Pons (tissue), 1 donor: ENCODE measurements around the gene HOXB13.

Experiments
- DNase-seq: peaks from one replicate; pipeline ENCODE4 v3.0.0-alpha.2; 2016; ENCODE audit warnings: low spot score

HOXB13 gene

DNA sequence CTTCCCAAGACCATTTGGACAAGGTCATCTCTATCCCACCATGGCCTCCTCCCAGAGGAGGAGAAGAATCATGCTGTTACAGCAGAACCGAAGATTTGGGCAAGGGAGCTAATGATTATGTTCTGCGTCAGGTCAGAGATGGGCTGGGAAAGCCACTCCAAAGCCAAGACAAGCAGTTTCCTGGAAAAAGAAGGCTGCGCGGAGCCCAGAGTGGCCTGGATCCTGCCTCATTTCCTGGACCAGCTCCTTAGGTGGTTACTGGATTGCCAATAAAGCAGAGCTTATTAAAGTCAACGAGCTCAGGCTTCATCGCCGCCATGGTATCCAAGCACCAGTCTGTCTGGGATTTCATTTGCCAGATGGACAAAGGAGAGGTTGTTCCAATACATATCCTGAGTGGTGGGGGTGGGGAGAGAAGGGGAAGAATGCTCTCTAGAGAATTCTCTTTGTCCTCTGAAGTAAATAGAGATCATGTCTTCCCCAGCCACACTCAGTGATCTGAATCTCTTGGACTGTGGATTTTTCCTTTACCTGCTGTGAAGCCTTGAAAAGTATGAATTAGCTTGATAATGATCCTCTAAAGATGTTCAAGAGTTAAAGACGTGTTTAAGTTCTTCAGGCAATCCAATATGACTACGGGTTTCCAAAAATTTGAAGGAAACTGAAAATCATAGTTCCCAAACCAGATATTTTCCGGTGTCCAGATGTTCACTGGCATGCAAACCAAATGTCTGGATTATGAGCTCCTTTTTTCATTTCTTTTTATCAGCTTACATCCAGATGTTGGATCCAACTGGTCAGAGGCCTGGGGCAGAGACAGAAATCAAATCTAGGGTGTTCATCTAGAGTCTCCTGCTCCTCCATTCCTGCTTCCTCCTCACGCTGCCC lies 23.9 kb downstream of the HOXB13 start:
- DNase-seq: no peak

DNA sequence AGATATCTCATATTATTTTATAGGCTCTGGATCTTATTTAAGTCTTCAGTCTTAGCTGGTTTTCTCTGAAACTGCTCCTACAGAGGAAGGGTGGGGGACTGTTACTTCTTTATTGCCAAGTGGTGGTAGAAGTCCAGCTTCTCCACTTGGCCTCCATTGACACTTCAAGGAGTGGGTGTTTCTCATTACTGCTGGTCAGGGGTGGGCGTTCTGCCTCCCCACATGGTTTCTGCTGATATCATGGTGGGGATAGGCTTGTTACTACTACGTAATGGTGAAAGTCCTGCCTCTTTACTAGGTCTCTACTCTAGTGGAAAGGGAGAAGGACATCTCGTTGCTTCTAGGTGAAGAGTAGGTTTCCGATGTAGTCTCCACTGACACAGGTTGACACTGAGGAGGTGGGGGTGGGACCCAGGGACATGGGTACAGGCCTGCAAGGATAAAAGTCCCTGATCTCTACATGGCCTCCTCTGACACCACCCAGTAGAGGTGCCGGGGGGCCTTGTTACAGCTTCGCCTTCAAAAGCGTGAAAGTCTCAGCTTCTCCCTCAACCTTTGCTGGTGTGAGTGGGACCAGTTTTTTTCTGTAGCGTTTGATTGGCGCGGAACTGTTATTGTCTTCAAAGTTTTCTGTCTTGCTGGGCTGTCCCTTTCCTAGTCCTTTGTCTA lies 26.6 kb downstream of the HOXB13 start:
- no peak for DNase-seq

DNA sequence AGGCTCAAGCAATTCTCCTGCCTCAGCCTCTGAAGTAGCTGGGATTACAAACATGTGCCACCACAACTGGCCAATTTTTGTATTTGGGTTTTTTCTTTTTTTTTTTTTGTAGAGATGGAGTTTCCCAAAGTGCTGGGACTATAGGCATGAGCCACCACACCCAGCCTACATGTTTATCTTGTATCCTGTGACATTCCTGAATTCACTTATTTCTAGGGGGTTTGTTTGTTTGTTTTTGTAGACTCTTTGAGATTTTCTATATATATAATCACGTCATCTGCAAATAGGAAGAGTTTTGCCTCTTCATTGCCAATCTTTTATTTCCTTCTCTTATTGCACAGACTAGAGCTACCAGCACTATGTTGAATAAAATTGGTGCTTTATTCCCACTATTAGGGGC lies 35.4 kb downstream of the HOXB13 start:
- DNase-seq: no peak

DNA sequence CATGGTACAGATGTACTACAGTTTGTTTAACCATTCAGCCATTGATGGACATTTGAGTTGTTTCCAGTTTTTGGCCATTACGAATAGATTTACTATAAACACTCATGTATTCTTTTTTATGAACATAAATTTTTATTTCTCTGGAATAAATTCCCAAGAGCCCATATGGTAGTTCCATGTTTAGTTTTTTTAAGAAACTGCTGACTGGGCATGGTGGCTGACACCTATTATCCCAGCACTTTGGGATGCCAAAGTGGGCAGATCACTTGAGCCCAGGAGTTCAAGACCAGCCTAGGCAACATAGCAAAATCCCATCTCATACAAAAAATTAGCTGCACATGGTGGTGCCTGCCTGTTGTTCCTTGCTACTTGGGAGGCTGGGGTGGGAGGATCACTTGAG lies 36.5 kb downstream of the HOXB13 start:
- DNase-seq: no peak

DNA sequence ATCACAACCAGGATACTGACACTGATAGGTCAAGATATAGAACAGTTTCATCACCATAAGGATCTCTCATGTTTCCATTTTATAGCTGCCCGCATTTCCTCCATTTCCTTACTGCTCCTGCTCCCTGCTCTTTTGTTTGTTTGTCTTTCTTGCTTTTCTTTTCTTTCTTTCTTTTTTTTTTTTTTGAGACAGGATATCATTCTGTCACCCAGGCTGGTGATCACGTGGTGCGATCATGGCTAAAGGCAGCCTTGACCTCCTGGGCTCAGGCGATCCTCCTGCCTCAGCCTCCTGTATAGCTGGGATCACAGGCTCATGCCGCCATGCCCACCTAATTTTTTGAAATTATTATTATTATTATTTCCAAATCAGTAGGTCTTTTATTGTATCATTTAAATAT lies 37.9 kb downstream of the HOXB13 start:
- DNase-seq: no peak

DNA sequence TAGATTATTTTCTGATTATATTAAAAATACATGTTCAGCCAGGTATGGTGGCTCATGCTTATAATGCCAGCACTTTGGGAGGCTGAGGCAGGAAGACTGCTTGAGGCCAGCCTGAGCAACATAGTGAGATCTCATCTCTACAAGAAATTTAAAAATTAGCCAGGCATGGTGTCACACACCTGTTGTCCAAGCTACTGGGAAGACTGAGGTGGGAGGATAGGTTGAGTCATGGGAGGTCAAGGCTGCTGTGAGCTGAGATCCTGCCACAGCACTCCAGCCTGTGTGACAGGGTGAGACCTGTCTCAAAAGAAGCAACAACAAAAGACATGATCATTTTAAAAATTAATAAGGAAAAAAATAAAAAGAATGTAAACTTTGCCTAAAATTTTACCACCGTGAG lies 46.9 kb downstream of the HOXB13 start:
- no peak for DNase-seq

DNA sequence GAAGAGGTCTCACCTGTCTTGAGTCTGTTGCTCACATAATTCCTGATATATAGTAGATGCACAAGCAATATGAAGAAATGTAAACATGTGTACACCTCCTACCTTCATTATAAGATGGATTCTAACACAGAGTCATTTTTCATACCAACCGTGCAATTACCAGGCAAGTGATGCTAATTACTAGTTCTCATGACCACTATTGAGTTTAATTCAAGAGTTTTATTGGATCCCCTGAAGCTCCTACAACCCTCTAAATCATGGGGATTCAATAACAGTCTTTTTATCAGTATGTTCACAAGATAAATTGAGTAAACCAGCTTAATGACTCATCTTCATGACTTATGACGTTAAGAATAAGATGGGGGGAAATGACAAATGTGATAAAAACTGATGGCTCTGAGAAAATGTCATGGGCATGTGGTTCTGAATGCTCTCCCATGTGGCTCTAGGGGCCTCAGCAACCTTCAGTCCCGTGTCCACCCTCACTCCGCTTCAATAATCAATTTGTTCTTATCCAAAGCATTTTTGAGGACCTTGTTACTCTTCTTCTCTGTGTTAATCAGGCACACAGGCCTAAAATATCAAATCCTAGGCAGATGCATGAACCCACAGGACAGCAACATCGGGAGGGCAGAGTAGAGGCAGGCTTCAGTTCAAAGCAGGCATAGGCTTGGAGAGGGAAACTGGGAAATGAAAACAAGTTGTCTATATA lies 49.0 kb downstream of the HOXB13 start:
- no peak for DNase-seq

DNA sequence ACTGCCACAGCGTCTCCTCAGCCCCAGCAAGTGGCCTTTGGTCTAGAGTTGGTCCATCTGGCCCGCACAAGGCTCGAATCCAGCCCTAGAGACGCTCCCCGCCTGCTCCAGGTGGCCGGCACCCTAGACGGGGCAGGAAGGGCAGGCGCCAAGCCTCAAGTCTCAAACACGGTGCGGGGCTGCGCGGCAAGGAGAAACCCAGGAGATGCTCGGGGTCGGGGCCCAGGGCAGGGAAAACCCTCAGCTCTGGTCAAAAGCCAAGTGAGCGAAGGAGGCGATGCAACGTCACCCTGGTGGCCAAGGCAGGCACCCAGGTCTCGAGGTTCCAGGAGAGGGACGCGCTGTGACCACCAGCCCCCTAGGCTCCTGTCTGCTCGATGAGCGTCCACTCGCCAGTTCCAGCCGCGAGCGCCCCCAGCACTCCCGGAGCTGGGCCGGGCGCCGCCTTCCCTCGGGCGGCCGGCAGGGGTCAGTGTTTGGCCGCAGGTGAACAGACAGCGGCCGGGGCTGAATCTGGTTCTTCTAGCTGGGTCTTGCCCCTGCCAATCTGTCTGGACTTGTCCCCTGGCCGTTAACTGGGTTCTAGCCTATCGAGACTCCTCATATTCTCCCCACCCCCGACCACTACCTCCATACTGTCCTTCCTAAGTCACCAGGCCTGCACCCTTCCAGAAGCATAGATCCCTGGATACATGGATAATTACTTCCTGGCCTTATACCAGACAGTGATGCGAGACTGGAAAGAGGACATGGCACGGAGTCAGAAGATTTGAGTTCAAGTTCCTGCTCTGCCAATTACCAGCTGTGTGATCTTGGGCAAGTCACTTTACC lies 50.2 kb downstream of the HOXB13 start:
- DNase-seq: peak; percentile 28

DNA sequence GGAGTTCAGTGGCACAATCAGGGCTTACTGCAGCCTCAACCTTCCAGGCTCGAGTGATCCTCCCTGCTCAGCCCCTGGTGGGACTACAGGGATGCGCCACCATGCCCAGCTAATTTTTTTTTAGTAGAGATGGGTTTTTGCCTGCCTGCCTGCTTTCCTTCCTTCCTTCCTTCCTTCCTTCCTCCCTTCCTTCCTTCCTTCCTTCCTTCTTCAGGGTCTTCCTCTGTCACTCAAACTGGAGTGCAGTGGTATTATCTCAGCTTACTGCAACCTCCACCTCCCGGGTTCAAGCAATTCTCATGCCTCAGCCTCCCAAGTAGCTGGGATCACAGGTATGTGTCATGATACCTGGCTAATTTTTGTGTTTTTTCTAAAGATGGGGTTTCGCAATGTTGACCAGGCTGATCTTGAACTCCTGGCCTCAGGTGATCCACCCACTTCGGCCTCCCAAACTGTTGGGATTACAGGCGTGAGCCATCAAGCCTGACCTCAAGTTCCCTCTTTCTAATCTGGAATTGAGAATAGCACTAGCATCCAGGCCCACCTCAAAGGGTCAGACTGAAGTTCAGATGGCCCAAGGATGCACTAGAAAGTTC lies 51.5 kb downstream of the HOXB13 start:
- DNase-seq: no peak
